ENCODE data around the gene RIOK1.

GRCh38 chr6:7449018-7449417 lies 59.4 kb downstream of the RIOK1 start:
- TF ChIP-seq CTCF (IDR thresholded peaks at IDR 0.05): no peak
- TF ChIP-seq ZFX (IDR thresholded peaks at IDR 0.05; ENCODE audit: borderline replicate concordance): no peak
